Stimulated activated CD4-positive, alpha-beta T cell treated with anti-CD3 and anti-CD28 coated beads, Interleukin-1b, Interleukin-23, amount 100 ng/mL, for 1 hour (primary cell): ENCODE results near the gene FAM163B.

Experiments
- DNase-seq, 2 donors: peaks; one replicate each; pipeline ENCODE4 v3.0.0-alpha.2; 2020; ENCODE audit warnings: low read depth in 2 of 2

The FAM163B gene

GRCh38 chr9:133582501-133583045 lies 26.6 kb downstream of the FAM163B start:
- no peak for DNase-seq

GRCh38 chr9:133581513-133582343 lies 27.5 kb downstream of the FAM163B start:
- DNase-seq = no peak

- no peak for DNase-seq
These were observed 28.2 kb downstream of the FAM163B start for GRCh38 chr9:133581011-133581410.

GRCh38 chr9:133580419-133580738 lies 28.8 kb downstream of the FAM163B start:
- DNase-seq = no peak

GRCh38 chr9:133579601-133580418 lies 29.4 kb downstream of the FAM163B start:
- no peak for DNase-seq

GRCh38 chr9:133578524-133579441 lies 30.4 kb downstream of the FAM163B start:
- no peak for DNase-seq

GRCh38 chr9:133577737-133578112 lies 31.5 kb downstream of the FAM163B start:
- no peak for DNase-seq

GRCh38 chr9:133576875-133577736 lies 32.1 kb downstream of the FAM163B start:
- DNase-seq = no peak

- no peak for DNase-seq
These were observed 32.9 kb downstream of the FAM163B start for GRCh38 chr9:133576031-133576874.

- no peak for DNase-seq
These were observed 33.8 kb downstream of the FAM163B start for GRCh38 chr9:133575186-133576030.

GRCh38 chr9:133574771-133575170 lies 34.4 kb downstream of the FAM163B start:
- DNase-seq = no peak

GRCh38 chr9:133573791-133574515 lies 35.2 kb downstream of the FAM163B start:
- DNase-seq = no peak

- no peak for DNase-seq
These were observed 36.3 kb downstream of the FAM163B start for GRCh38 chr9:133572821-133573361.

- DNase-seq = no peak
These were observed 37.1 kb downstream of the FAM163B start for GRCh38 chr9:133571896-133572595.

- DNase-seq = no peak
These were observed 37.7 kb downstream of the FAM163B start for GRCh38 chr9:133571391-133571890.

GRCh38 chr9:133570691-133571080 lies 38.5 kb downstream of the FAM163B start:
- no peak for DNase-seq
